A172 (cell line): ENCODE results near the gene FAAP20. TPM values are rescaled to one million over a fixed set of nuclear protein-coding genes. Genes with fewer than 3 reads are reported as not detected.

ENCODE experiments used
- DNase-seq: peaks from one replicate; pipeline ENCODE4 v3.0.0-alpha.2; 2015; ENCODE audit warnings: low spot score
- total RNA-seq: library from RNA; depleted of rRNA; stranded (reverse); fragments of >200 nt; shearing (Covaris generic); gene quantifications from 2 replicates; pipeline ENCODE4 v1.2.3, GENCODE V29; 2014; rRNA removed

Gene FAAP20
- 18.6 and 34.6 TPM in 2 replicates for total RNA-seq

GRCh38 chr1:2194319-2194897, at the start of gene FAAP20:
Gene FAAP20 (minus strand): TSS chr1:2194772. CDS start chr1:2194749, 23 bp downstream.
- DNase-seq = no peak

- no peak for DNase-seq
Observed at GRCh38 chr1:2242814-2243725, 48.5 kb upstream of the FAAP20 start.

- no peak for DNase-seq
Observed at GRCh38 chr1:2241820-2242219, 47.2 kb upstream of the FAAP20 start.

- DNase-seq = no peak
Observed at GRCh38 chr1:2240270-2241156, 45.9 kb upstream of the FAAP20 start.

- no peak for DNase-seq
Observed at GRCh38 chr1:2239384-2239985, 44.9 kb upstream of the FAAP20 start.

- DNase-seq = no peak
Observed at GRCh38 chr1:2239013-2239370, 44.4 kb upstream of the FAAP20 start.

GRCh38 chr1:2238361-2239012, 43.9 kb upstream of the FAAP20 start:
- DNase-seq = no peak

- DNase-seq = no peak
Observed at GRCh38 chr1:2237773-2238172, 43.2 kb upstream of the FAAP20 start.

- no peak for DNase-seq
Observed at GRCh38 chr1:2236695-2237677, 42.4 kb upstream of the FAAP20 start.

- DNase-seq = no peak
Observed at GRCh38 chr1:2235300-2235998, 40.9 kb upstream of the FAAP20 start.

GRCh38 chr1:2234762-2235113, 40.2 kb upstream of the FAAP20 start:
- DNase-seq = no peak

- no peak for DNase-seq
Observed at GRCh38 chr1:2233997-2234761, 39.6 kb upstream of the FAAP20 start.

GRCh38 chr1:2233468-2233867, 38.9 kb upstream of the FAAP20 start:
- no peak for DNase-seq

GRCh38 chr1:2232916-2233438, 38.4 kb upstream of the FAAP20 start:
- DNase-seq = no peak

GRCh38 chr1:2232255-2232915, 37.8 kb upstream of the FAAP20 start:
- no peak for DNase-seq

GRCh38 chr1:2231532-2232254, 37.1 kb upstream of the FAAP20 start:
- no peak for DNase-seq
